ENCODE measurements around the gene CAPZB. TPM values are rescaled to one million over a fixed set of nuclear protein-coding genes. Genes with fewer than 3 reads are reported as not detected.

The CAPZB gene
- total and polyA plus RNA-seq, 2 donors (not counting 3 experiments of a cell fraction or from before 2014, with no cell fraction given) = 196 to 347 TPM

GRCh38 chr1:19489996-19490395 lies 4.7 kb upstream of the CAPZB start:
- Histone ChIP-seq H3K36me3 (ENCODE audit: control insufficient read depth in 2 of 2, extremely low read depth in 1 of 2, insufficient read depth in 2 of 2, low read length in 2 of 2) (no peaks in the 10 kb centered on the region), H3K4me3 (replicated peaks in 1 of 3; ENCODE audit: insufficient read depth in 1 of 3, low read depth in 1 of 3, low read length in 3 of 3) (no peak overlapping the region), H4K20me1 (replicated peaks; ENCODE audit: control insufficient read depth, extremely low read depth, insufficient read depth, low read length) (no peaks in the 10 kb centered on the region), H3K9me1 (replicated peaks; ENCODE audit: control insufficient read depth, extremely low read depth, insufficient read depth, low read length) (no peaks in the 10 kb centered on the region), H3K4me2 (ENCODE audit: insufficient read depth, low read length) (no peak overlapping the region), H3K27ac (ENCODE audit: insufficient read depth, low read depth, low read length) (no peak overlapping the region), H2AFZ (ENCODE audit: low read depth, low read length) (no peak overlapping the region), H3K4me1 (ENCODE audit: control insufficient read depth, extremely low read depth, insufficient read depth, low read length) (peaks cover 4% of the 10 kb centered on the region), H3K27me3 (ENCODE audit: control insufficient read depth in 2 of 2, insufficient read depth in 2 of 2, low read length in 2 of 2) (no peaks in the 10 kb centered on the region), H3K79me2 (ENCODE audit: control insufficient read depth, insufficient read depth, low read length) (peaks cover 3% of the 10 kb centered on the region), H3K9ac (replicated peaks; ENCODE audit: extremely low read depth, insufficient read depth, low read length) (no peak overlapping the region), H3K9me3 (replicated peaks; ENCODE audit: control insufficient read depth, insufficient read depth, low read length) (no peaks in the 10 kb centered on the region)
- POLR2A ChIA-PET = no interaction called here
- no peak for FAIRE-seq
- dilution Hi-C loops (cut with MboI; ENCODE audit: extremely low pct_ligation_motif_present, low sequenced_read_pairs) = no loop called here
- TF ChIP-seq POLR2A (IDR thresholded peaks at IDR 0.05; ENCODE audit: low read depth, low read length) = no peak
- CTCF ChIA-PET = interaction anchor here (1.6 to 1.9 kb wide), 2 partner anchors 39 to 151 kb away, joined by 3 to 4 read pairs; no protein-coding TSS in a partner anchor
- DNase-seq (ENCODE audit: low read depth, low spot score) = no peak
- BruUV-seq (replicated peaks) = no TSS peak
- intact Hi-C loops (cut with micrococcal nuclease) = loop anchor here (5.0 kb wide), 1 partner anchor 148 kb away; no protein-coding TSS in a partner anchor

- H3K9me3 ChIP-seq (replicated peaks; ENCODE audit: control insufficient read depth, insufficient read depth, low read length) = no peaks in the 10 kb centered on the region
- no peak overlapping the region for H3K9ac ChIP-seq (replicated peaks; ENCODE audit: extremely low read depth, insufficient read depth, low read length)
- H3K27ac ChIP-seq (ENCODE audit: insufficient read depth, low read depth, low read length) = no peak overlapping the region
- ChIA-PET CTCF (interaction anchor here (0.8 to 2.9 kb wide), 31 partner anchors 10 to 174 kb away, joined by 3 to 16 read pairs (median 4); partner anchors contain the start of gene NBL1), POLR2A (no interaction called here)
- no TSS peak for BruUV-seq (replicated peaks)
- no peak for FAIRE-seq
- intact Hi-C loops (cut with micrococcal nuclease) (loop anchor here (5.0 kb wide), 1 partner anchor 146 kb away; no protein-coding TSS in a partner anchor), dilution Hi-C loops (cut with MboI; ENCODE audit: extremely low pct_ligation_motif_present, low sequenced_read_pairs) (no loop called here)
- H4K20me1 ChIP-seq (replicated peaks; ENCODE audit: control insufficient read depth, extremely low read depth, insufficient read depth, low read length) = no peaks in the 10 kb centered on the region
- H3K4me1 ChIP-seq (ENCODE audit: control insufficient read depth, extremely low read depth, insufficient read depth, low read length) = peaks cover 16% of the 10 kb centered on the region
- H3K9me1 ChIP-seq (replicated peaks; ENCODE audit: control insufficient read depth, extremely low read depth, insufficient read depth, low read length) = no peaks in the 10 kb centered on the region
- H3K36me3 ChIP-seq (ENCODE audit: control insufficient read depth in 2 of 2, extremely low read depth in 1 of 2, insufficient read depth in 2 of 2, low read length in 2 of 2) = no peaks in the 10 kb centered on the region
- H2AFZ ChIP-seq (ENCODE audit: low read depth, low read length) = no peak overlapping the region
- TF ChIP-seq GATA2 (IDR thresholded peaks at IDR 0.05; ENCODE audit: insufficient read depth, insufficient read length, low read depth, low read length) = no peak
- TF ChIP-seq CTCF (IDR thresholded peaks at IDR 0.05; ENCODE audit: extremely low read depth in 1 of 2, insufficient read depth in 1 of 2, low read depth in 1 of 2, low read length in 2 of 2) = no peak
- no peak for TF ChIP-seq POLR2AphosphoS5 (IDR thresholded peaks at IDR 0.05; ENCODE audit: insufficient read depth, low read depth, low read length)
- no peak for TF ChIP-seq FOS (IDR thresholded peaks at IDR 0.05; ENCODE audit: borderline replicate concordance, insufficient read depth, low read length)
- no peak for TF ChIP-seq MAX (IDR thresholded peaks at IDR 0.05; ENCODE audit: insufficient read depth, insufficient read length)
- no peak for TF ChIP-seq JUN (IDR thresholded peaks at IDR 0.05; ENCODE audit: borderline replicate concordance, insufficient read depth, insufficient read length, low read depth)
- no peak for TF ChIP-seq MYC (IDR thresholded peaks at IDR 0.05; ENCODE audit: low read depth, low read length)
- no peak for TF ChIP-seq EZH2 (IDR thresholded peaks at IDR 0.05; ENCODE audit: borderline replicate concordance, low read depth, low read length, severe bottlenecking)
- no peak for TF ChIP-seq POLR2A (IDR thresholded peaks at IDR 0.05; ENCODE audit: low read depth, low read length)
- peaks cover 21% of the 10 kb centered on the region for H3K79me2 ChIP-seq (ENCODE audit: control insufficient read depth, insufficient read depth, low read length)
- no peaks in the 10 kb centered on the region for H3K27me3 ChIP-seq (ENCODE audit: control insufficient read depth in 2 of 2, insufficient read depth in 2 of 2, low read length in 2 of 2)
- H3K4me2 ChIP-seq (ENCODE audit: insufficient read depth, low read length) = no peak overlapping the region
- no peak overlapping the region for H3K4me3 ChIP-seq (replicated peaks in 1 of 3; ENCODE audit: insufficient read depth in 1 of 3, low read depth in 1 of 3, low read length in 3 of 3)
- no peak for DNase-seq (ENCODE audit: low read depth, low spot score)
These were observed 2.8 kb upstream of the CAPZB start for GRCh38 chr1:19488136-19488535.
